H9 (cell line): Measurements from ENCODE around the gene RNF13. TPM values are rescaled to one million over a fixed set of nuclear protein-coding genes. Genes with fewer than 3 reads are reported as not detected.

Source experiments
- DNase-seq: peaks from one replicate; pipeline ENCODE4 v3.0.0-alpha.2; 2017
- H2AFZ ChIP-seq: one replicate; pipeline ENCODE4 v1.6.1; 2013; ENCODE audit warnings: mild to moderate bottlenecking, low read length, control low read depth, moderate library complexity
- H2AK5ac ChIP-seq: 2 replicates; pipeline ENCODE4 v1.6.1; 2013; ENCODE audit warnings: low read length, control low read depth, mixed read lengths; ENCODE audit not compliant: insufficient read length
- H2BK120ac ChIP-seq: one replicate; pipeline ENCODE4 v1.6.1; 2013; ENCODE audit warnings: low read depth, mild to moderate bottlenecking, low read length, control low read depth, inconsistent platforms; ENCODE audit not compliant: poor library complexity, severe bottlenecking
- H2BK12ac ChIP-seq: 2 replicates; pipeline ENCODE4 v1.6.1; 2013; ENCODE audit warnings: low read length, control low read depth, mixed read lengths, low read depth; ENCODE audit not compliant: insufficient read length
- H2BK15ac ChIP-seq: 2 replicates; pipeline ENCODE4 v1.6.1; 2013; ENCODE audit warnings: low read depth, low read length, control low read depth
- H2BK20ac ChIP-seq: one replicate; pipeline ENCODE4 v1.6.1; 2013; ENCODE audit warnings: low read depth, mild to moderate bottlenecking, low read length, control low read depth, inconsistent platforms; ENCODE audit not compliant: poor library complexity, severe bottlenecking
- H2BK5ac ChIP-seq: 2 replicates; pipeline ENCODE4 v1.6.1; 2013; ENCODE audit warnings: low read length, control low read depth, mixed read lengths; ENCODE audit not compliant: insufficient read length
- H3K14ac ChIP-seq: 2 replicates; pipeline ENCODE4 v1.6.1; 2013; ENCODE audit warnings: low read length, control low read depth; ENCODE audit not compliant: insufficient read depth
- H3K18ac ChIP-seq: 2 replicates; pipeline ENCODE4 v1.6.1; 2013; ENCODE audit warnings: low read depth, mild to moderate bottlenecking, mixed read lengths, low read length, control low read depth; ENCODE audit not compliant: insufficient read length
- H3K23ac ChIP-seq: 2 replicates; pipeline ENCODE4 v1.6.1; 2013; ENCODE audit warnings: low read length, control low read depth, mixed read lengths, low read depth; ENCODE audit not compliant: insufficient read length
- H3K23me2 ChIP-seq: 2 replicates; pipeline ENCODE4 v1.6.1; 2013; ENCODE audit warnings: low read depth, mild to moderate bottlenecking, mixed read lengths, low read length, control low read depth; ENCODE audit not compliant: insufficient read length, poor library complexity, severe bottlenecking
- H3K27ac ChIP-seq: 2 replicates; pipeline ENCODE4 v1.5.1; 2013; ENCODE audit warnings: low read length, control low read depth, mixed read lengths, low read depth; ENCODE audit not compliant: insufficient read length
- H3K27me3 ChIP-seq: 2 replicates; pipeline ENCODE4 v1.6.1; 2013; ENCODE audit warnings: low read length, control low read depth, inconsistent platforms; ENCODE audit not compliant: insufficient read depth
- H3K4ac ChIP-seq: 2 replicates; pipeline ENCODE4 v1.6.1; 2013; ENCODE audit warnings: low read depth, mild to moderate bottlenecking, control low read depth, inconsistent platforms, low read length, moderate library complexity
- H3K4me1 ChIP-seq: 2 replicates; pipeline ENCODE4 v1.6.1; 2013; ENCODE audit warnings: low read length, control low read depth, inconsistent platforms; ENCODE audit not compliant: insufficient read depth
- H3K4me2 ChIP-seq: 2 replicates; pipeline ENCODE4 v1.6.1; 2013; ENCODE audit warnings: low read length, control low read depth, mixed read lengths; ENCODE audit not compliant: insufficient read length, insufficient read depth
- H3K56ac ChIP-seq: 2 replicates; pipeline ENCODE4 v1.6.1; 2013; ENCODE audit warnings: low read depth, mild to moderate bottlenecking, mixed read lengths, low read length, control low read depth; ENCODE audit not compliant: insufficient read length
- H3K79me1 ChIP-seq: 2 replicates; pipeline ENCODE4 v1.6.1; 2013; ENCODE audit warnings: low read depth, mild to moderate bottlenecking, moderate library complexity, low read length, control low read depth, inconsistent platforms; ENCODE audit not compliant: insufficient read depth, poor library complexity, severe bottlenecking
- H3K79me2 ChIP-seq: 2 replicates; pipeline ENCODE4 v1.6.1; 2013; ENCODE audit warnings: low read length, control low read depth, inconsistent platforms; ENCODE audit not compliant: insufficient read depth
- H3K9ac ChIP-seq: 2 replicates; pipeline ENCODE4 v1.6.1; 2013; ENCODE audit warnings: low read length, control low read depth, mixed read lengths; ENCODE audit not compliant: insufficient read length; ENCODE audit errors: extremely low read depth
- H3K9me3 ChIP-seq: one replicate; pipeline ENCODE4 v1.6.1; 2013; ENCODE audit warnings: low read depth, low read length, inconsistent platforms; ENCODE audit not compliant: control insufficient read depth
- H3T11ph ChIP-seq: one replicate; pipeline ENCODE4 v1.6.1; 2013; ENCODE audit warnings: mild to moderate bottlenecking, low read length, control low read depth, inconsistent platforms
- H4K20me1 ChIP-seq: one replicate; pipeline ENCODE4 v1.6.1; 2013; ENCODE audit not compliant: control insufficient read depth, insufficient read length, insufficient read depth
- H4K5ac ChIP-seq: 2 replicates; pipeline ENCODE4 v1.6.1; 2013; ENCODE audit warnings: low read depth, mild to moderate bottlenecking, mixed read lengths, low read length, control low read depth; ENCODE audit not compliant: insufficient read length
- H4K8ac ChIP-seq: replicated peaks from 2 replicates; pipeline ENCODE4 v1.6.1; 2013; ENCODE audit warnings: low read length, control low read depth, mixed read lengths, low read depth; ENCODE audit not compliant: insufficient read length
- H4K91ac ChIP-seq: 2 replicates; pipeline ENCODE4 v1.6.1; 2013; ENCODE audit warnings: low read depth, mild to moderate bottlenecking, moderate library complexity, mixed read lengths, low read length, control low read depth; ENCODE audit not compliant: insufficient read length
- H3K27ac Mint-ChIP-seq, 3 experiments: 2 replicates in 2 of 3; 3 replicates in 1 of 3; pipeline ENCODE4 v1.8.0; 2020 to 2021; ENCODE audit warnings: mixed read lengths in 3 of 3, mild to moderate bottlenecking in 1 of 3, moderate library complexity in 1 of 3
- H3K27me3 Mint-ChIP-seq: 2 replicates; pipeline ENCODE4 v1.8.0; 2021; ENCODE audit warnings: low read depth, mild to moderate bottlenecking, moderate library complexity, mixed read lengths
- H3K36me3 Mint-ChIP-seq, 3 experiments: 2 replicates in 2 of 3; 3 replicates in 1 of 3; pipeline ENCODE4 v1.8.0; 2020 to 2021; ENCODE audit warnings: low read depth in 3 of 3, mixed read lengths in 3 of 3; ENCODE audit not compliant: insufficient read depth in 1 of 3
- H3K4me1 Mint-ChIP-seq, 2 experiments: 2 replicates each; pipeline ENCODE4 v1.8.0; 2020; ENCODE audit warnings: mixed read lengths in 2 of 2
- H3K4me3 Mint-ChIP-seq, 2 experiments: 2 replicates in 1 of 2; 3 replicates in 1 of 2; pipeline ENCODE4 v1.8.0; 2020 to 2021; ENCODE audit warnings: mild to moderate bottlenecking in 2 of 2, mixed read lengths in 2 of 2, moderate library complexity in 1 of 2
- H3K9me3 Mint-ChIP-seq, 2 experiments: 2 replicates in 1 of 2; 3 replicates in 1 of 2; pipeline ENCODE4 v1.8.0; 2020; ENCODE audit warnings: mild to moderate bottlenecking in 2 of 2, mixed read lengths in 2 of 2, moderate library complexity in 1 of 2
- CTCF ChIP-seq: fragments of 200-600 bp; sonication (generic); conservative IDR thresholded peaks from 3 replicates; pipeline ENCODE4 v1.8.0; 2021; ENCODE audit warnings: antibody characterized with exemption, mild to moderate bottlenecking
- WGBS: extraction: QIAGEN DNeasy Blood & Tissue Kit; methylation state at CpG from one replicate; pipeline ENCODE4 v1.1.7; 2013; ENCODE audit warnings: missing lambda C conversion rate, low lambda C conversion rate, mixed read lengths; ENCODE audit not compliant: insufficient read length; ENCODE audit errors: extremely low coverage; 5-methylcytosine and 5-hydroxymethylcytosine counted together
- total RNA-seq: library from RNA; stranded (reverse); gene quantifications from 2 replicates; pipeline ENCODE4 v1.2.1, GENCODE V29; 2021

The RNF13 gene
- total RNA-seq, 1 experiment from 2014 or later: 23.4 TPM

- peaks cover 12 to 15% of the 10 kb centered on the region in 2 experiments for H3K4me1 Mint-ChIP-seq
- H3K23ac ChIP-seq: no peak overlapping the region
- peaks cover 4% of the 10 kb centered on the region; the same call in 1 of the 2 replicates for H3K4me1 ChIP-seq
- no peak overlapping the region for H3K4ac ChIP-seq
- no peaks in the 10 kb centered on the region for H3K79me2 ChIP-seq
- H2BK15ac ChIP-seq: no peak overlapping the region
- no peak overlapping the region for H2BK12ac ChIP-seq
- no peaks in the 10 kb centered on the region for H3K27me3 Mint-ChIP-seq
- H2AFZ ChIP-seq: no peak overlapping the region
- H3K27ac Mint-ChIP-seq: no peak overlapping the region
- no peak overlapping the region for H2BK5ac ChIP-seq
- H3K79me1 ChIP-seq: no peaks in the 10 kb centered on the region
- no peak overlapping the region for H3K4me3 Mint-ChIP-seq
- H3K27me3 ChIP-seq: no peaks in the 10 kb centered on the region
- no peak overlapping the region for H3K9ac ChIP-seq
- no peak for TF ChIP-seq CTCF
- no peaks in the 10 kb centered on the region for H3K23me2 ChIP-seq
- no CpG with 5 or more reads among the region's 1 CpG for WGBS
- no peak overlapping the region for H3K4me2 ChIP-seq
- no peak overlapping the region for H2BK120ac ChIP-seq
- no peak overlapping the region for H2AK5ac ChIP-seq
- H3T11ph ChIP-seq: no peak overlapping the region
- H3K36me3 Mint-ChIP-seq: peaks cover 26 to 45% (median 29%) of the 10 kb centered on the region in 3 experiments
- DNase-seq: no peak
- H3K27ac ChIP-seq: no peak overlapping the region
- H3K14ac ChIP-seq: no peak overlapping the region
- no peak overlapping the region for H3K18ac ChIP-seq
- H3K9me3 Mint-ChIP-seq: peaks cover 16 to 20% of the 10 kb centered on the region in 2 experiments; a peak in 4 of 5 replicates
- H4K8ac ChIP-seq: no peak overlapping the region
- H4K91ac ChIP-seq: no peak overlapping the region
- no peaks in the 10 kb centered on the region for H4K20me1 ChIP-seq
- no peak overlapping the region for H4K5ac ChIP-seq
- no peaks in the 10 kb centered on the region for H3K9me3 ChIP-seq
- no peak overlapping the region for H2BK20ac ChIP-seq
- no peak overlapping the region for H3K56ac ChIP-seq
These were observed 54.5 kb downstream of the RNF13 start for GRCh38 chr3:149867563-149867962.
